ENCODE measurements around the gene ZNF33A. TPM values are rescaled to one million over a fixed set of nuclear protein-coding genes. Genes with fewer than 3 reads are reported as not detected.
A peak's percentile ranks its signal among the peaks of the same experiment; 100 is the strongest.

ZNF33A gene
- total and polyA plus RNA-seq, 11 donors = 8.9 to 29.7 (median 18.3) TPM

- H3K4me3 ChIP-seq = no peak overlapping the region
- 88 to 98% (median 93%) methylated on average over 1 of the region's 1 CpG for WGBS, 4 donors
- H3K27ac ChIP-seq = no peak overlapping the region
- no peaks in the 10 kb centered on the region for H3K27me3 ChIP-seq
- H3K4me1 ChIP-seq = peaks cover 0 to 7% (median 0%) of the 10 kb centered on the region in 12 donors
- H3K36me3 ChIP-seq = peaks cover 0 to 92% (median 70%) of the 10 kb centered on the region in 9 donors
- intact Hi-C loops (cut with DNase I) = no loop called here
- no peak for DNase-seq
- H3K9me3 ChIP-seq = no peaks in the 10 kb centered on the region
- TF ChIP-seq POLR2A (IDR thresholded peaks at IDR 0.05) (no peak), CTCF (IDR thresholded peaks at IDR 0.05) (no peak)
- no peak for ATAC-seq
These were observed 17.5 kb downstream of the ZNF33A start for GRCh38 chr10:38027986-38028385.

GRCh38 chr10:38032886-38033285 is 22.4 kb downstream of the ZNF33A start:
- no peaks in the 10 kb centered on the region for H3K27me3 ChIP-seq
- TF ChIP-seq POLR2A (IDR thresholded peaks at IDR 0.05) = no peak
- no peak for TF ChIP-seq CTCF (IDR thresholded peaks at IDR 0.05)
- H3K4me1 ChIP-seq = peaks cover 0 to 17% (median 0%) of the 10 kb centered on the region in 12 donors
- peak; percentile 61 to 87 (median 69) for ATAC-seq
- no peaks in the 10 kb centered on the region for H3K9me3 ChIP-seq
- H3K27ac ChIP-seq = peak overlapping the region in 10 of 12 donors; percentile 33 to 84 (median 56)
- WGBS, 4 donors = 42 to 64% (median 52%) methylated on average over 5 of the region's 5 CpGs
- H3K36me3 ChIP-seq = peaks cover 0 to 83% (median 61%) of the 10 kb centered on the region in 9 donors
- no peak for DNase-seq
- no peak overlapping the region for H3K4me3 ChIP-seq
- intact Hi-C loops (cut with DNase I) = no loop called here

- Histone ChIP-seq H3K4me1 (peaks cover 0 to 18% (median 0%) of the 10 kb centered on the region in 12 donors), H3K9me3 (no peaks in the 10 kb centered on the region), H3K27me3 (no peaks in the 10 kb centered on the region), H3K27ac (peak overlapping the region in 2 of 12 donors; percentile 19 to 73), H3K36me3 (peaks cover 0 to 53% (median 32%) of the 10 kb centered on the region in 9 donors), H3K4me3 (peak overlapping the region in 8 of 12 donors; percentile 1 to 27 (median 16))
- WGBS, 4 donors = 84 to 90% (median 88%) methylated on average over 7 of the region's 7 CpGs
- no peak for ATAC-seq
- no peak for TF ChIP-seq POLR2A (IDR thresholded peaks at IDR 0.05)
- intact Hi-C loops (cut with DNase I) = no loop called here
- DNase-seq = no peak
These were observed 27.8 kb downstream of the ZNF33A start for GRCh38 chr10:38038107-38038931.

GRCh38 chr10:38038932-38039245 is 28.4 kb downstream of the ZNF33A start:
- Histone ChIP-seq H3K36me3 (peaks cover 0 to 56% (median 29%) of the 10 kb centered on the region in 9 donors), H3K4me1 (peaks cover 0 to 15% (median 0%) of the 10 kb centered on the region in 12 donors), H3K9me3 (no peaks in the 10 kb centered on the region), H3K4me3 (no peak overlapping the region), H3K27ac (peak overlapping the region in 2 of 12 donors; percentile 19 to 73), H3K27me3 (no peaks in the 10 kb centered on the region)
- ATAC-seq (no peak), DNase-seq (no peak)
- TF ChIP-seq POLR2A (IDR thresholded peaks at IDR 0.05) (no peak), CTCF (IDR thresholded peaks at IDR 0.05) (no peak)
- intact Hi-C loops (cut with DNase I) = no loop called here

Data from heart left ventricle (tissue), 16 donors.